HG03095 (cell line): ENCODE measurements around the gene HELZ2.
"Not testable (repeated sequence)": the region's sequence is repeated elsewhere in the genome, so short reads cannot be mapped to it uniquely, and the experiment has no call there.

Source experiments
- ATAC-seq: cut with Tn5 transposase; IDR thresholded peaks from one replicate; pipeline ENCODE4 v1.9.1; 2021; ENCODE audit warnings: moderate library complexity; ENCODE audit not compliant: unreplicated experiment

HELZ2 gene

GRCh38 chr20:63574156-63574828 is at the start of gene HELZ2:
Gene HELZ2 (minus strand): TSS chr20:63574239. CDS start chr20:63572385, 1,854 bp downstream.
- ATAC-seq = no peak

- no peak for ATAC-seq
These were observed 48.7 kb upstream of the HELZ2 start for GRCh38 chr20:63622732-63623131.

GRCh38 chr20:63622096-63622495 is 48.1 kb upstream of the HELZ2 start:
- ATAC-seq = no peak

- ATAC-seq = no peak
These were observed 47.0 kb upstream of the HELZ2 start for GRCh38 chr20:63620991-63621390.

- ATAC-seq = no peak
These were observed 45.5 kb upstream of the HELZ2 start for GRCh38 chr20:63619505-63619904.

GRCh38 chr20:63619086-63619485 is 45.0 kb upstream of the HELZ2 start:
- ATAC-seq = no peak

- no peak for ATAC-seq
These were observed 44.4 kb upstream of the HELZ2 start for GRCh38 chr20:63618291-63618980.

- no peak for ATAC-seq
These were observed 43.8 kb upstream of the HELZ2 start for GRCh38 chr20:63617876-63618265.

- no peak for ATAC-seq
These were observed 43.2 kb upstream of the HELZ2 start for GRCh38 chr20:63617092-63617875.

- not testable (repeated sequence) for ATAC-seq
These were observed 40.0 kb upstream of the HELZ2 start for GRCh38 chr20:63613863-63614594.

GRCh38 chr20:63612276-63612931 is 38.4 kb upstream of the HELZ2 start:
- ATAC-seq = no peak

GRCh38 chr20:63611646-63612045 is 37.6 kb upstream of the HELZ2 start:
- ATAC-seq = no peak

GRCh38 chr20:63610581-63611435 is 36.8 kb upstream of the HELZ2 start:
- ATAC-seq = no peak

- ATAC-seq = no peak
These were observed 32.6 kb upstream of the HELZ2 start for GRCh38 chr20:63606686-63607085.

- no peak for ATAC-seq
These were observed 28.3 kb upstream of the HELZ2 start for GRCh38 chr20:63602321-63602720.

GRCh38 chr20:63601679-63602078 is 27.6 kb upstream of the HELZ2 start:
- ATAC-seq = not testable (repeated sequence)

- ATAC-seq = no peak
These were observed 25.5 kb upstream of the HELZ2 start for GRCh38 chr20:63599396-63600050.

GRCh38 chr20:63598479-63599395 is 24.7 kb upstream of the HELZ2 start:
- no peak for ATAC-seq
